ENCODE data around the gene ECPAS.

Gene ECPAS

GRCh38 chr9:111412280-111412679 lies 71.9 kb downstream of the ECPAS start:
- no peak overlapping the region for H3K9ac ChIP-seq (ENCODE audit: low read length)
- 0 out of 2 replicates have a peak, but pooled peaks cover 5% of the 10 kb centered on the region for H3K36me3 ChIP-seq (ENCODE audit: low read length)
- H2AFZ ChIP-seq (ENCODE audit: low read depth, low read length, severe bottlenecking) = no peak overlapping the region
- no peaks in the 10 kb centered on the region for H4K20me1 ChIP-seq (ENCODE audit: low read depth, low read length)
- TF ChIP-seq EZH2phosphoT487 (conservative IDR thresholded peaks at IDR 0.05; ENCODE audit: low read length) = no peak
- no peak for TF ChIP-seq CTCF (IDR thresholded peaks at IDR 0.05; ENCODE audit: insufficient read depth, low read length, poor library complexity, severe bottlenecking)
- H3F3A ChIP-seq (ENCODE audit: insufficient read depth) = no peaks in the 10 kb centered on the region
- no peaks in the 10 kb centered on the region for H3K9me2 ChIP-seq (replicated peaks; ENCODE audit: insufficient read depth, low read length)
- H3K27ac ChIP-seq (ENCODE audit: low read depth, low read length) = no peak overlapping the region
- H3K79me2 ChIP-seq (ENCODE audit: insufficient read depth, low read length) = no peaks in the 10 kb centered on the region
- H3K27me3 ChIP-seq (ENCODE audit: low read length) = no peaks in the 10 kb centered on the region
- no peak overlapping the region for H3K4me2 ChIP-seq (ENCODE audit: low read depth, low read length, poor library complexity, severe bottlenecking)
- H3K9me3 ChIP-seq (ENCODE audit: insufficient read depth, low read length) = no peaks in the 10 kb centered on the region
- H3K4me3 ChIP-seq (ENCODE audit: insufficient read depth, low read length, poor library complexity, severe bottlenecking) = no peak overlapping the region

- H3K27me3 ChIP-seq (ENCODE audit: low read length) = no peaks in the 10 kb centered on the region
- no peaks in the 10 kb centered on the region for H3K79me2 ChIP-seq (ENCODE audit: insufficient read depth, low read length)
- H3F3A ChIP-seq (ENCODE audit: insufficient read depth) = no peaks in the 10 kb centered on the region
- H4K20me1 ChIP-seq (ENCODE audit: low read depth, low read length) = no peaks in the 10 kb centered on the region
- no peaks in the 10 kb centered on the region for H3K9me2 ChIP-seq (replicated peaks; ENCODE audit: insufficient read depth, low read length)
- H3K4me3 ChIP-seq (ENCODE audit: insufficient read depth, low read length, poor library complexity, severe bottlenecking) = no peak overlapping the region
- H3K9me3 ChIP-seq (ENCODE audit: insufficient read depth, low read length) = no peaks in the 10 kb centered on the region
- no peak overlapping the region for H3K27ac ChIP-seq (ENCODE audit: low read depth, low read length)
- TF ChIP-seq CTCF (IDR thresholded peaks at IDR 0.05; ENCODE audit: insufficient read depth, low read length, poor library complexity, severe bottlenecking) (no peak), EZH2phosphoT487 (conservative IDR thresholded peaks at IDR 0.05; ENCODE audit: low read length) (no peak)
- no peak overlapping the region for H3K9ac ChIP-seq (ENCODE audit: low read length)
- 0 out of 2 replicates have a peak, but pooled peaks cover 5% of the 10 kb centered on the region for H3K36me3 ChIP-seq (ENCODE audit: low read length)
- H2AFZ ChIP-seq (ENCODE audit: low read depth, low read length, severe bottlenecking) = no peak overlapping the region
- no peak overlapping the region for H3K4me2 ChIP-seq (ENCODE audit: low read depth, low read length, poor library complexity, severe bottlenecking)
Measured at GRCh38 chr9:111411266-111411665, 72.9 kb downstream of the ECPAS start.

- no peak overlapping the region for H3K4me3 ChIP-seq (ENCODE audit: insufficient read depth, low read length, poor library complexity, severe bottlenecking)
Measured at GRCh38 chr9:111407813-111408212, 76.4 kb downstream of the ECPAS start.

More at GRCh38 chr9:111407813-111408212, 76.4 kb downstream of the ECPAS start:
- Histone ChIP-seq H3K9me2 (replicated peaks; ENCODE audit: insufficient read depth, low read length) (no peaks in the 10 kb centered on the region), H2AFZ (ENCODE audit: low read depth, low read length, severe bottlenecking) (no peak overlapping the region), H3K27me3 (ENCODE audit: low read length) (no peaks in the 10 kb centered on the region), H3K36me3 (ENCODE audit: low read length) (peaks cover 15% of the 10 kb centered on the region), H3K9me3 (ENCODE audit: insufficient read depth, low read length) (no peaks in the 10 kb centered on the region), H3K79me2 (ENCODE audit: insufficient read depth, low read length) (no peaks in the 10 kb centered on the region), H3K9ac (ENCODE audit: low read length) (no peak overlapping the region), H3K4me2 (ENCODE audit: low read depth, low read length, poor library complexity, severe bottlenecking) (no peak overlapping the region), H3F3A (ENCODE audit: insufficient read depth) (no peaks in the 10 kb centered on the region), H4K20me1 (ENCODE audit: low read depth, low read length) (no peaks in the 10 kb centered on the region), H3K27ac (ENCODE audit: low read depth, low read length) (no peak overlapping the region)
- no peak for TF ChIP-seq CTCF (IDR thresholded peaks at IDR 0.05; ENCODE audit: insufficient read depth, low read length, poor library complexity, severe bottlenecking)
- no peak for TF ChIP-seq EZH2phosphoT487 (conservative IDR thresholded peaks at IDR 0.05; ENCODE audit: low read length)

All from SU-DHL-6 (cell line).